Nephron (organoid): ENCODE data around the gene GFOD2.
"Not testable (repeated sequence)": the region's sequence is repeated elsewhere in the genome, so short reads cannot be mapped to it uniquely, and the experiment has no call there.

Source experiments
- H3K27ac Mint-ChIP-seq, 3 experiments: 2 replicates each; pipeline ENCODE4 v1.8.0; 2020; ENCODE audit warnings: mixed read lengths in 3 of 3, mild to moderate bottlenecking in 2 of 3, moderate library complexity in 1 of 3
- H3K27me3 Mint-ChIP-seq: 2 replicates; pipeline ENCODE4 v1.8.0; 2021; ENCODE audit warnings: low read depth, mild to moderate bottlenecking, moderate library complexity, mixed read lengths
- H3K36me3 Mint-ChIP-seq: 2 replicates; pipeline ENCODE4 v1.8.0; 2020; ENCODE audit warnings: low read depth, mixed read lengths
- H3K4me1 Mint-ChIP-seq: 2 replicates; pipeline ENCODE4 v1.8.0; 2020; ENCODE audit warnings: mixed read lengths
- H3K4me3 Mint-ChIP-seq, 3 experiments: 2 replicates each; pipeline ENCODE4 v1.8.0; 2020; ENCODE audit warnings: mild to moderate bottlenecking in 3 of 3, mixed read lengths in 3 of 3, moderate library complexity in 2 of 3
- H3K9me3 Mint-ChIP-seq: 2 replicates; pipeline ENCODE4 v1.8.0; 2020; ENCODE audit warnings: mixed read lengths
- CTCF ChIP-seq, 3 experiments: fragments of 200-600 bp; sonication (generic); IDR thresholded peaks; one replicate each; pipeline ENCODE4 v1.5.0; 2021; ENCODE audit warnings: antibody characterized with exemption in 3 of 3; ENCODE audit not compliant: unreplicated experiment in 3 of 3

GFOD2 gene

GRCh38 chr16:67694611-67695010, 24.5 kb downstream of the GFOD2 start:
- no peak overlapping the region for H3K27ac Mint-ChIP-seq
- TF ChIP-seq CTCF (IDR thresholded peaks at IDR 0.05; ENCODE audit: unreplicated experiment in 3 of 3), result no peak
- H3K9me3 Mint-ChIP-seq, result peaks cover 3% of the 10 kb centered on the region
- H3K27me3 Mint-ChIP-seq, result no peaks in the 10 kb centered on the region
- H3K4me1 Mint-ChIP-seq, result no peaks in the 10 kb centered on the region
- no peak overlapping the region for H3K4me3 Mint-ChIP-seq
- peaks cover 33% of the 10 kb centered on the region for H3K36me3 Mint-ChIP-seq

GRCh38 chr16:67693517-67694285, 25.4 kb downstream of the GFOD2 start:
- H3K4me3 Mint-ChIP-seq, H3K27ac Mint-ChIP-seq, H3K4me1 Mint-ChIP-seq, H3K9me3 Mint-ChIP-seq, H3K27me3 Mint-ChIP-seq: not testable (repeated sequence)
- H3K36me3 Mint-ChIP-seq, result peaks cover 29% of the 10 kb centered on the region

GRCh38 chr16:67685388-67686112, 33.6 kb downstream of the GFOD2 start:
- no peak for TF ChIP-seq CTCF (IDR thresholded peaks at IDR 0.05; ENCODE audit: unreplicated experiment in 3 of 3)
- no peaks in the 10 kb centered on the region for H3K27me3 Mint-ChIP-seq
- no peak overlapping the region for H3K27ac Mint-ChIP-seq
- H3K9me3 Mint-ChIP-seq, result no peaks in the 10 kb centered on the region
- peaks cover 26% of the 10 kb centered on the region for H3K36me3 Mint-ChIP-seq
- no peak overlapping the region for H3K4me3 Mint-ChIP-seq
- H3K4me1 Mint-ChIP-seq, result no peaks in the 10 kb centered on the region

GRCh38 chr16:67683767-67684166, 35.3 kb downstream of the GFOD2 start:
- TF ChIP-seq CTCF (IDR thresholded peaks at IDR 0.05; ENCODE audit: unreplicated experiment in 3 of 3), result no peak
- Mint-ChIP-seq H3K4me1 (peaks cover under 1% of the 10 kb centered on the region), H3K27me3 (no peaks in the 10 kb centered on the region), H3K9me3 (no peaks in the 10 kb centered on the region), H3K36me3 (peaks cover 16% of the 10 kb centered on the region), H3K27ac (no peak overlapping the region), H3K4me3 (no peak overlapping the region)

- no peak for TF ChIP-seq CTCF (IDR thresholded peaks at IDR 0.05; ENCODE audit: unreplicated experiment in 3 of 3)
- Mint-ChIP-seq H3K4me1 (peaks cover 5% of the 10 kb centered on the region), H3K9me3 (no peaks in the 10 kb centered on the region), H3K27ac (no peak overlapping the region), H3K36me3 (peaks cover 12% of the 10 kb centered on the region), H3K27me3 (no peaks in the 10 kb centered on the region), H3K4me3 (no peak overlapping the region)
Measured at GRCh38 chr16:67679935-67680897, 38.9 kb downstream of the GFOD2 start.
